ENCODE results near the gene OSBPL2.
A peak's percentile ranks its signal among the peaks of the same experiment; 100 is the strongest.

OSBPL2 gene

GRCh38 chr20:62248890-62249560 lies 10.7 kb downstream of the OSBPL2 start:
- no peak for DNase-seq

GRCh38 chr20:62252342-62252966 lies 14.1 kb downstream of the OSBPL2 start:
- no peak for DNase-seq

GRCh38 chr20:62253398-62253797 lies 15.1 kb downstream of the OSBPL2 start:
- no peak for DNase-seq

GRCh38 chr20:62254021-62254724 lies 15.9 kb downstream of the OSBPL2 start:
- DNase-seq = no peak

- no peak for DNase-seq
These were observed 17.7 kb downstream of the OSBPL2 start for GRCh38 chr20:62255976-62256375.

DNA sequence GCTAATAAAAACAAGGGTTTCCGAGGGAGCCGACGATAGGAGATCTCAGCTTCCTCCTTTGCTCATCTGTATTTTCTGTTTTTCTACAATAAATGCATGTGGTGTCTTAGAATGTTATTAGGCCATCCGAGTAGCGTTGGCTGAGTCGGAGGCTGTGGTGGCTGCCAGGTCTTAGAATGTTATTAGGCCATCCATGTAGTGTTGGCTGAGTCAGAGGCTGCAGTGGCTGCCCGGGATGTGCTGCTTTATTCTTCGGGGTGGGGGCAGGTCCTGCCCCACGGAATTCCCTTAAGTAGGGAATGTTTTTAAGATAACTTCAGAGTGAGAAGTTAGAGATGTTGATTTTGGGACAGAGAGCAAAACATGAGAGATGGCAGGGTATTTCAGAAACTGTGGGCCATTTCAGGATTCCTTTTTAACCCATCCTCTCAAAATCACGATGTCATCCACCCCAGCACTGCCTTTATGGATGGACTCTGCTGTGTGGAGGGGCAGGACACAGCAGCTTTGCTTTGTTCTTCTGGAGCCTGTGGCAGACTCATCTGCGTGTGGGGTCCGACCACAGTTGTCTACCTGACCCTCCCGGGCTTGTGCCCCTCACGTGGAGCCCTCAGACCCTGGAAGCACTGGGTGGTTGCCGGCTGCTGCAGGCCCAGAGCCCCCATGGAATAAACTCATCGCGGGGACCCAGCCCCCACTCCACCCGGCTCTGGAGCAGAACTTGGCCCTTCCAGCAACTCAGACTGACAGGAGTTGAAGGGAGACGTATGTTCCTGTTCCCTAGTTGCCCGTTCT lies 20.4 kb downstream of the OSBPL2 start:
- peak in 4 of 58 donors; percentile 17 to 28 (median 26) for DNase-seq

DNA sequence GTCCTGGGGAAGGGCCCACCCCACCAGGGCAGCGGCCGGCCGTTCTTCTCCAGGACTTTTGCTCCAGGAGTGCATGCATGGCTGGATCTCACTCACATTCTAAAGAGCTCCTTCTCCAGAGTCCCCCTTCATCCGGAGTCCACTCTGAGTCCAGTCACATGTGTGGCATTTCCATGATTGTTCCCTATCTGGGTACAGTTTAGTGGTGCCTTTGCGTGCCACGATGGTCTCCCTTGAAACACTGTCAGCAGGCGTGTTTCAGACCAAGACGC lies 20.9 kb downstream of the OSBPL2 start:
- DNase-seq = no peak

DNA sequence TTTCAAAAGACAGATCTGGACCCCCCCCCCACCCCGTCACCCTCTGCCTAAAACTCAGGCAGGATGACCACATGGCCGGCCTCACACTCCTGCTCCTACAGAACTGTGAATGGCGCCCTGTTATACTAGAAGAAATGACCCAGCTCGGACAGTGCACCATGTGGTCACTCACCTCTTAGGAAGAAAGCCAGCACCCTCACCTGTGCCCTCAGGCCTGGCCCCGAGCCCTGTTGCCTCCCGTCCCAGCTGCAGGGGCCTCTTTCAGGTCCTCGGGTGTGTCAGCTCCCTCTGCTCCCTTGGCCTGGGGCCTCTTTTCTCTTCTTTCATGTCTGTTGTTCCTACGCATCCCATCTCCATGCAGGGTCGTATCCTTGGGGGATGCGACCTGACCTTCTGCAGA lies 23.7 kb downstream of the OSBPL2 start:
- no peak for DNase-seq

- DNase-seq = no peak
These were observed 25.1 kb downstream of the OSBPL2 start for GRCh38 chr20:62263396-62263795.

DNA sequence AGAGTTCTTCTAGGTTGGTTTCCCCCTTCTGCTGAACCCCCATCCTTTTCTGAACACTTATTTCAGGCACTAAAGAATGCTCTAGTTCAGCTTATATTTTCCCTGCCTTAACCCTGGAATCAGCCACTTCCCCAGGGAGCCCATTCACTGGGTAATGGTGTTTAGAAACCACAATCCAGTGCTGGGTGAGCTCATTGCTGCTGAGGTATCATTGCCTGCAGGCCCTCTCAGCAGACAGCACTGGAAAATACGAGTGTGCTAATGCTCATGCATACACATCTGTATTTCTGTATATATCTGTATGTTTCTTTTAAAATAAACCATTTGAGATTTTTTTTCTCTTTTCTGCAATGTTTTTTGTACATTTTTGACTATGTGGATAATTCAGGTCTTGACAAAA lies 27.0 kb downstream of the OSBPL2 start:
- DNase-seq = no peak

DNA sequence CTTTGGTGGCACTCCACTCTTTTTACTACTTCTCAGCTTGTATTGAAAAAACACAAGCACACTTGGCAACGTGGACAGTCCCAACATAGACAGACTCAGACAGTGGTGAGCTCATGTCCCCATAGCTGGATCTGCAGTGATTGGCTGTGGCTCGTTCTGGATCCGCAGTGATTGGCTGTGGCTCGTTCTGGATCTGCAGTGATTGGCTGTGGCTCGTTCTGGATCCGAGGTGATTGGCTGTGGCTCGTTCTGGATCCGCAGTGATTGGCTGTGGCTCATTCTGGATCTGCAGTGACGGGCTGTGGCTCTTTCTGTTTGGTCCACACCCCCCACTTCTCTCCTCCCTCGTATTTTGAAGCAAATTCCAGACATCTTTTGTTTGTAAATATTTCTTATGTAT lies 28.0 kb downstream of the OSBPL2 start:
- no peak for DNase-seq

GRCh38 chr20:62266851-62267250 lies 28.5 kb downstream of the OSBPL2 start:
- no peak for DNase-seq

- DNase-seq = peak in 6 of 58 donors; percentile 17 to 57 (median 23)
These were observed 29.2 kb downstream of the OSBPL2 start for GRCh38 chr20:62267543-62267942.

GRCh38 chr20:62268228-62268900 lies 30.0 kb downstream of the OSBPL2 start:
- no peak for DNase-seq

DNA sequence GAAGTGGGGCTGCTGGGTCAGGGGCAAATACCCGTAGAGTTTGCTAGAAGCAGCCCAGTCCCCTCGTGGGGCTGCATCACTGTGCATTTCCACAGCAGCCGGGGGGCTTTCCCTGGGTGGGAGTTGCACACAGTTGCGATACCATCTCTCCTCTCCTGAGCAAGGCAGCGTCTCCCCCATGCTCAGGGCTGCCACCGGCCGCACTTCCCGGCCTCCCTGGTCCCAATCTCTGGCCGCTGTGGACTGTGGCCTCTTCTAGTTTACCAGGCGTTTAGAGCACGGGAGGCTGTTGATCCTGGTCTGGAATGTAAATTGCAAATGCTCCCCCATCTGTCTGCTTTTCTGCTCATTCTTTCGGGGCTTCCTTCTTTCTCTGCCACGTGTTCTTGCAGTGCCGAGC lies 31.1 kb downstream of the OSBPL2 start:
- DNase-seq = no peak

- DNase-seq = no peak
These were observed 31.6 kb downstream of the OSBPL2 start for GRCh38 chr20:62269871-62270270.

DNA sequence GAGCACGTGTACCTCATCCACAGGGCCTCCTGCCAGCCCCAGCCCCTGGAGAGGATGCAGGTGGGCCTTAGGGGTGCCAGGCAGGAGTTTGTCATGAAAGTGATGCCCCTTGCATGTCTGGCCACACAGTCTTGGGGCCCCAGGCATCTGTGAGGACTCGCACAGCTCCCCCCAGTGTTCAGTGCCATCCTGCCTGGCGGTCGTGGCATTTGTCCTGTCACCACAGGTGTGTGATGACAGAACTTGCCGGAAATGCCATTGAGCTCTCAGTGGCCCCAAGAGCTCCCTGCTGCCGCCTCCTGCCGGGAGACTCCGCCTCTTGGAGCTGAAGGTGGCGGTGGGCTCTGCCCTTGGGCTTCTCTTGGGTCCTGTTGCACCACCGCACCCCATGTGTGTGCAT lies 33.9 kb downstream of the OSBPL2 start:
- DNase-seq = no peak

DNA sequence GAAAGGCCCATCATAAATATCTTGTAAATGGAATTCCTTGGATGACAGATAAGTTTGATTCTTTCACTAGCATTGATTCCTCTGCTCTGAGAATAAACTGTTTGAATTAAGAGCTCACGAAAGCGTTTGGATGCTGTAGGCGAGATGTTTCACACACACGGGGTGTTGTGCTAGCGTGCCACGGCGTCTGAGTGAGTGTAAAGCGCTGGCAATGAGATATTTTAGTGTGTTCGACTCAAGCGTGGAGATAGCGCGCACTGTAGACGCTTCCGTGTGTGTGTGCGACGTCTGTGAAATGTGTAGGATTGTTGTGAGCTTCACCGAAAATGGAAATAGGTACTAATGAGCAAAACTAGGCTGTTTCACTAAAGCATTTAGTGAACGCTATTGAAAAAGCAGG lies 35.1 kb downstream of the OSBPL2 start:
- DNase-seq = no peak

DNA sequence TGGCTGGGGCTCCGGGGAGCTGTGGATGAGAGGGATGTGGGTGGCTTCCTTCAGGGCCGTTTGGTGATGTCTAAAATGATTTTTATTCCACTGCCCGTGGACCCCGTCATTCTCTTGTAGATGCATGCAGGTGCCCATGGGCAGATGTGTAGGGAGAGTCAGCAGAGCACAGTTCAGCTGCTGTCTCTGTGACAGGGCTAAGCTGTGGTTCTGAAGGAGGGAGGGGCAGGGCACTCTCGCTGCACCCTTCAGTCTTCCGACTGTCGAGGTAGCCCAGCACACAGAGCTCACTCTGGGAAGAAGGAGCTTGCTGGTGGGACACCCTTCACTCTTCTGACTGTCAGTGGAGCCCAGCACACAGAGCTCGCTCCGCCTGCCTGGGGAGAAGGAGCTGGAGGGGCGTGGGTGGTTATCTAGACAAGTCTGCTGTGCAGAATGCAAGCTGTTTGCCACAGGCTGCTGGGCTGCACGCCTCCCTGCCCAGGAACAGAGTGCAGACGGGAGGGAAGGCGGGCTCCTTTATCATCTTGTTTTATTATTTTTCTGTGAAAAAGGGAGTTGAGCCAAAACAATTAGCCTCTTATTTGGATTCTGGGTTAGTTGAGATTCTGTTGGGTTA lies 36.1 kb downstream of the OSBPL2 start:
- peak in 44 of 58 donors; percentile 6 to 87 (median 46) for DNase-seq

DNA sequence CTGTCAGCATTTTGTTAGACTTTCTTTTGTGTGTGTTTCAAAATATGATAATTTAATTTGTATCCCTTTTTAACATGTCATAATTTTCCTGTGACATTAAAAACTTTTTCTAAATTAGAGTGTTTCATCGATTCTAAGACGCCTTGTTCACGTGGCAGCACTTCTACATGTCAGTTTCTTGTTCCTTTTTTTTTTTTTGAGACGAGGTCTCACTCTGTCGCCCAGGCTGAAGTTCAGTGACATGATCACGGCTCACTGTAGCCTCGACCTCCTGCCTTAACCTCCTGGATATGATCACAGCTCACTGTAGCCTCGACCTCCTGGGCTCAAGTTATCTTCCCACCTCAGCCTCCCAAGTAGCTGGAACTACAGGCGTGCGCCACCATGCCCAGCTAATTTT lies 36.9 kb downstream of the OSBPL2 start:
- no peak for DNase-seq

GRCh38 chr20:62276439-62276838 lies 38.1 kb downstream of the OSBPL2 start:
- peak in 28 of 58 donors; percentile 9 to 63 (median 28) for DNase-seq

Measured in anterior cingulate cortex (tissue), 58 donors.